GM08714 (cell line): Measurements from ENCODE around the gene TSHZ3.

Source experiments
- H3K4me3 ChIP-seq: fragments of 200-500 bp; sonication (Bioruptor generic); 2 replicates; pipeline ENCODE4 v1.5.1; 2014; ENCODE audit warnings: mild to moderate bottlenecking, low read length, inconsistent platforms
- ZNF274 ChIP-seq: IDR thresholded peaks from 2 replicates; pipeline ENCODE4 v1.6.1; 2012; ENCODE audit warnings: mild to moderate bottlenecking, low read depth, low read length

The TSHZ3 gene

DNA sequence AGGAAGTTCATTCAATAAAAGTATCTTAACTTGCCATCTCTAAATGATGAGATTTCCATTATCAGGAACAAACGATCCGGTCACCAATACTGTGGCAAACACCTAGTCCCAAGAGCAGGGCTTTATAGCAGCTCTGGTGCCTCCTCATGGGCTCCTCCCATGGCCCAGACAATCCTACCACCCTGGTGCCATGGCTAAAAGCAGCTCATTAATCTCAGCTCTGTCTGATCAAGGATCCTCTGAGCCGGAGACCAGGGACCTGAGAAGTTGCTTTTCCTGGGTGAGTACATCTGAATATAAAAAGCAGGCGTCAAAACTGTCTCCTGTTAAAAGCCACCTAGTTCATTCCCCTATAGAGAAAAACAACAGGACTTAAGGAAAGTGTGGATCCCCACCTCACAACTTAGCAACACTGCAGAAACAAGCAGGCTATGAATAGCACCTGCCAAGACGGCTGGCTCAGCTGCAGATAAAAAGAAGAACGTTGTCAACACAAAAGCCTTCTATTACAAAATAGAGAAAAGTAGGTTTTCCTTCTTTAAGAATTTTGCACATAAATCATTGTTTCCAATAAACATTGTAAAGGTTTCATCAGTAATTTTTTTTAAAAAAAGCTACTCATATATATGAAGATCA lies 30.3 kb downstream of the TSHZ3 start:
- no peak overlapping the region for H3K4me3 ChIP-seq
- TF ChIP-seq ZNF274 = no peak

DNA sequence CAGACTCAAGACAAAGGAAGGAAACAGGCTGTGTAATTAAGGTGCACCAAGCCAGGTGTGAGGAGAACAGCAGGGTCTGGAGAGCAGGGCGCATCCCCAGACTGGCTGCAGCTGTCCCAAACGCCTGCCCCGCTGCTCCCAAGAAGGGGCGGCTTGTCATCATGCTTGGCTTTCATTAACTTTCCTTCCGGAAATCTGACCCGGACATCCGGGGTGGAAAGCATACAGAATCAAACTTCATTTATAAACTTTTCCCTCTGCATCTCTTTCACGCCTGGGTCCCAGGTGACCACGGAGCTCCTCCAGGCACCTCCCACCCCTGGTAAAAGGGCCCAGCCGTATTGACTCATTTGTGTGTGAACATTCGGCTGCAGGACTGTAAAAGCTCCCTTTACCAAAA lies 31.7 kb downstream of the TSHZ3 start:
- no peak for TF ChIP-seq ZNF274
- H3K4me3 ChIP-seq = no peak overlapping the region

DNA sequence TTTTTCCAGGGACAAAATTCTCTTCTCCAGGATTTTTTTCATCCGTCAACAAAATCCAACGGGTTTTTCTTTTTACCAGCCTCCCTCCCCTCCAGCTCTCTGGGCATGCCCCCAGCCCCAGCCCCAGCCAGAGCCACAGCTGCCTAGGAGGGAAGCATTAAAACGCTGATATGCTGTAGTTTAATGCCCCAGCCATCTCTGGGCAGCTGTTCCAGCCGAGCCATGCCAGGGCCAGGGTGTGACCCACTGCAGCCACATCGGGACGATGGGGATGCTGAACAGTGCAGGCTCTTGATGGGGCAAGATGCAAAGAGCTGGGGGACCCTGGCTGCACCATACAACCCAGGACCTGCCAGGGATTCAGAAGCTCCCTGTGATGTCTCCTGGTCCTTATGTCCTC lies 32.1 kb downstream of the TSHZ3 start:
- TF ChIP-seq ZNF274 = no peak
- no peak overlapping the region for H3K4me3 ChIP-seq

- no peak overlapping the region for H3K4me3 ChIP-seq
- TF ChIP-seq ZNF274 = no peak
Measured at GRCh38 chr19:31316201-31316951, 32.9 kb downstream of the TSHZ3 start.

GRCh38 chr19:31315652-31316051 lies 33.6 kb downstream of the TSHZ3 start:
- no peak for TF ChIP-seq ZNF274
- no peak overlapping the region for H3K4me3 ChIP-seq

DNA sequence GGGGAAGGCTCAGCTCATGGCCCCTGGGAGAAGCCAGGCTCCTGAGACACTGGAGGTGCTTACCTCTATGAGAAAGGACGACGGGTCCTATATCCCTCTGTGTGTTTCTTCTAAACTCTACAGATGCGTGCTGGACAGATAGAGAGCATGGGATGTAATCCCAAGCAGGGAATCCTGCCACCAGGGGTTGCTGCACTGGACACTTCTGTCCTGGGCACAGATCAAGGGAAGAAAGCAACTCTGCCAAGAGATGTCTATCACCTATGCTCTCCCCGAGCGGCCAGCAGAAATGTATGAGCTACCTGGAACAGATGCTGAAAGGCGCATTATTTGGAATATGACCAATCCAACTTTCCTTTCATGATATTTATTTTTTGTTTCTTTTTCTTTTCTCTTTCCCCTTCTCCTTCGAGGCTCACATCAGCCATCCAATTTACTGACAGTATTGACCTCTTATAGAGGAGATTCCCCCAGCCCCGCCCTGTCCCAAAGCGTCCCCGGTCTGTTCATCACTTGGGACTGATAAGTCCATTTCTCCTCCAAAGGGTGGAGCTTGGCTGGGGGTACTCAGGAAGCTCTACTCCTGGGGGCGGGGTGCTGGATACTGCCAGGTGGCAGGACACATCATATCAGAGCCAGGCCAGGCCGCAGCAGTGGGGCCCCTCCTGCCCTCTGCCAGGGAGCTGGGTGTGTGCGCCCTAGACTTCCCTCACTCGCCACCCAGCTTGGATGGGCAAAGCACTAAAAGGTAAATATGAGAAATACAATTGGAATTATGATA lies 34.2 kb downstream of the TSHZ3 start:
- H3K4me3 ChIP-seq = no peak overlapping the region
- TF ChIP-seq ZNF274 = no peak

- no peak for TF ChIP-seq ZNF274
Measured at GRCh38 chr19:31314156-31314555, 35.1 kb downstream of the TSHZ3 start.

GRCh38 chr19:31313291-31314030 lies 35.8 kb downstream of the TSHZ3 start:
- no peak overlapping the region for H3K4me3 ChIP-seq
- no peak for TF ChIP-seq ZNF274

More at GRCh38 chr19:31314156-31314555, 35.1 kb downstream of the TSHZ3 start:
- no peak overlapping the region for H3K4me3 ChIP-seq

DNA sequence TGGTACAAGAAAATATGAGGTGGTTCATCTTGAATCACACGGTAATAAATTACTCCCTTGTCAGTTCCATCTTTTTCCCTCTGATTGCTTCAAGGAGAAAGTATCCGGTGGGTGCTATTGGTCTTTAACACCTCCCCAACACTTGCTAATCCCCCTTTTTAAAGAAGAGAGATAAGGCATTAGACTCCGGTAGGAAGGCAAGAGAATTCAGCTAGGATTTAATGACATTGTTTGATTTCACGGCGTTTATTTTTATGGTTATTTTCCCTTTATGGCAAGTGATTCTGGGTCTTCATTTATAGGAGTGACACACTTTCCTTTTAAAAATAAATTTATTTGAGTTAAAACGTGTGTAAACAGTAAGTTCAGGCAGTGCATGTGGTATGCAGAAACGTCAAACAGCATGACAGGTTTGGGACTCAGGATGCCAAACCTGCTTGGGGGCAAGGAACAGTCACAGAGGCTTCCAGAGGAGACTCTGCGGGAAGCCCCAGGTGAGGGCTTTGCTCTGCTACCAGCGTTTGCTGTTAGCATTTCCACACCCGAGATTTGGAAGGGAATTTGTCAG lies 36.5 kb downstream of the TSHZ3 start:
- H3K4me3 ChIP-seq = no peak overlapping the region
- no peak for TF ChIP-seq ZNF274

DNA sequence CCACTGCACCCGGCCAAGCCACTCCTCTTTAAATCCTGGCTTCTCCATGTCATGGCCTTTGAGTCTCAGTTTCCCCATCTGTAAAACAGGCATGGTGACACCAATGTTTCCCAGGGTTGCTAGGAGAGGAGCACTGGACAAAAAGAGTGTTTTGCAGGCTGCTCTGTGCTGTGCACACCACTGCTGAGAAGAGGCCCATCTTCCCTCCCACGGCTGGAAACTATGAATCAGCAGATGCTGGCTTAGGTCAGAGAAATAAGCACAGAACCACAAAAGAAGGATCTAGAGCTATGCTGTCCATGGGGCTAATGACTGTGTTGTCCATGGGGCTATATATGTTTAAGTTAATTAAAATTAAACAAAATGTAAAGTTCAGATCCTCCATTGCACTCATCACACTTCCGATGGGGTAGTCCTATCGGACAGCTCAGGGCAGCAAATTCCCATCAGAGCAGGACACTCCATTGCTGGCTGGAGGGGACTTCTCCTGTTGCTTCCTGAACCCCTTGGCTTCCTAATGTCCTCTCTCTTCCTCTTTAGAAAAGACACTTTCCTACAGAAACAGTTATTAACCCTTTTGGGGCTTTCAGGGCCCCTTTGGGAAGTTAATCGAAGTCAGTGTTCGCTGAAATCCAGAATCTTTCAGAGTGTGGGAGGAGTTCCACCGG lies 37.1 kb downstream of the TSHZ3 start:
- no peak for TF ChIP-seq ZNF274
- H3K4me3 ChIP-seq = no peak overlapping the region

- no peak overlapping the region for H3K4me3 ChIP-seq
- no peak for TF ChIP-seq ZNF274
Measured at GRCh38 chr19:31310432-31311133, 38.7 kb downstream of the TSHZ3 start.

GRCh38 chr19:31308781-31309180 lies 40.5 kb downstream of the TSHZ3 start:
- H3K4me3 ChIP-seq = no peak overlapping the region
- no peak for TF ChIP-seq ZNF274
